NOMO-1 (cell line): Measurements from ENCODE around the gene SLC35C1.
A peak's percentile ranks its signal among the peaks of the same experiment; 100 is the strongest.
"Not testable (repeated sequence)": the region's sequence is repeated elsewhere in the genome, so short reads cannot be mapped to it uniquely, and the experiment has no call there.

Experiments used
- DNase-seq, 2 experiments: peaks; one replicate each; lab custom pipeline; 2025; ENCODE audit not compliant: unreplicated experiment in 2 of 2; lab: John Stamatoyannopoulos, UW

Gene SLC35C1

GRCh38 chr11:45809456-45810395 lies 4.8 kb downstream of the SLC35C1 start:
- no peak for DNase-seq

GRCh38 chr11:45810431-45811108 lies 5.6 kb downstream of the SLC35C1 start:
- no peak for DNase-seq

DNA sequence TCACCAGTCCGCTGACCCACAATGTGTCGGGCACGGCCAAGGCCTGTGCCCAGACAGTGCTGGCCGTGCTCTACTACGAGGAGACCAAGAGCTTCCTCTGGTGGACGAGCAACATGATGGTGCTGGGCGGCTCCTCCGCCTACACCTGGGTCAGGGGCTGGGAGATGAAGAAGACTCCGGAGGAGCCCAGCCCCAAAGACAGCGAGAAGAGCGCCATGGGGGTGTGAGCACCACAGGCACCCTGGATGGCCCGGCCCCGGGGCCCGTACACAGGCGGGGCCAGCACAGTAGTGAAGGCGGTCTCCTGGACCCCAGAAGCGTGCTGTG lies 6.1 kb downstream of the SLC35C1 start:
- no peak for DNase-seq

GRCh38 chr11:45811571-45812290 lies 6.8 kb downstream of the SLC35C1 start:
- DNase-seq, result no peak

- DNase-seq, result no peak
Observed at GRCh38 chr11:45812581-45813548, 7.9 kb downstream of the SLC35C1 start.

- no peak for DNase-seq
Observed at GRCh38 chr11:45815747-45816146, 10.8 kb downstream of the SLC35C1 start.

- no peak for DNase-seq
Observed at GRCh38 chr11:45816614-45817013, 11.7 kb downstream of the SLC35C1 start.

GRCh38 chr11:45817191-45817590 lies 12.2 kb downstream of the SLC35C1 start:
- peak in 1 of 2 experiments; percentile 30 for DNase-seq

DNA sequence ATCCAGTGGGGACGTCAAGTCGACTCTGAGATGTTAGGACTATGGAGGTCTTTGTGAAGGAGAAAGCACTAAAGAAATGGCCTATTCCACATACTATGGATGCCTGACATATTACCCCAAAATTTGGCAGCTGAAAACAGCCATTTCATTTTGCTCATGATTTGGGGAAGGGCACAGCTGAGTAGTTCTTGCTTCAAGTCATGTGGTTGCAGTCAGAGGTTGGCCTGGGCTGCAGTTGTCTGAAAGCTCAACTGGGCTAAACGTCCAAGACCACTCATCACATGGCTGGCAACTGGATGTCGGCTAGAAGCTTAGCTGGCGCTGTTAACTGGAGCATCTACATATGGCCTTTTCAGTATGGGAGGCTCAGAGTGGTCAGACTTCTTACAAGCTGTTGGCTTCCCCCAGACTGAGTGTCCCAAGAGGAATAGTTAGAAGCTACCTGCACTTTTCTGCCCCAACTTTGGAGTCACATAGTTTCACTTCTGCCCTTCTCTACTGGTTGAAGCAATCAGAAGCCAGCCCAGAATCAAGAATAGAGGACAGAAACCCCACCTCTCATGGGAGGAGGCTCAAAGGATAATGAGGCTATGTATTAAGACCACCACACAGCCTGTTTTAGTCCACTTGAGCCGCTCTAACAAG lies 14.1 kb downstream of the SLC35C1 start:
- peak in 1 of 2 experiments; percentile 10 for DNase-seq

DNA sequence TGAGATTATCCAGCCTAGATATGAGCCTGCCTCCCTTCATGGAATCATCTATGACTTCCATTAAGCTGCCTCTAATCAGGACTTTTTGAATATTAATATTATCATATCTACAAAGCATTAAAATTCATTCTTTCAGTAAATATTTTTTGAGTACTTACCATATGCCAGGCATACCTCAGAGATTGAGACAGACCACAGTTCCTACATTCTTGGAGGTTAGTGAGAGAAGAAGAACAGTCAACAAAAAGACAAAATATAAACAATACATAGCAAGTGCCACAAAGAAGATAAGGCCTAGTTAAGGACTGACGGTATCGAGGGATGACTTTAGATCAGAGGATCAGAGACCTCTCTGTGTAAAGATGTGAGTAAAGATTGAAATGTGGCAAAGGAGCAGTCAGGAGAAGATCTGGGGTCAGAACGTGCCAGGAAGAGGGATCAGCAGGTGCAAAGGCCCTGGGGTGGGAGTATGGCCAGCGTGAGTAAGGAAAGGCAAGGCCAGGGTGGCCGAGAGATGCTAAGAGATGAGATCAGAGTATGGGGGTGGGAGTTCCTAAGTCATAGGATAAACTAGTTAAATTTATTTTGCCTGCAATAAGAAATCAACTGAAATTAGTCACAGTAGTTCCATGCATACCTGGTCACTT lies 15.4 kb downstream of the SLC35C1 start:
- DNase-seq, result no peak

DNA sequence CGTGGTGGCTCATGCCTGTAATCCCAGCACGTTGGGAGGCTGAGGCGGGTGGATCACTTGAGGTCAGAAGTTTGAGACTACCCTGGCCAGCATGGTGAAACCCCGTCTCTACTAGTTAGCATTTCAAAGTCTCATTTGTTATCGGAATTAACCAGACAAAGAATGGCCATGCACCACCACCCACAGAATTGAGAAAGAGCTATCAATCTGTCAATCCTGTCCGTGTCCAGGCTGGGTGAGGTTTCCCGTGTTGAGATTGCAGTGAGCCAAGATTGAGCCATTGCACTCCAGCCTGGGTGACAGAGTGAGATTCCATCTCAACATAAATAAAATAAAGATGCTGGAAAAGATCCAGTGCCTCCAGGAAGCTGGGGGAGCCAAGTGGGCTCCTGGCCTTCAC lies 21.5 kb downstream of the SLC35C1 start:
- DNase-seq, result peak; percentile 26 to 36

DNA sequence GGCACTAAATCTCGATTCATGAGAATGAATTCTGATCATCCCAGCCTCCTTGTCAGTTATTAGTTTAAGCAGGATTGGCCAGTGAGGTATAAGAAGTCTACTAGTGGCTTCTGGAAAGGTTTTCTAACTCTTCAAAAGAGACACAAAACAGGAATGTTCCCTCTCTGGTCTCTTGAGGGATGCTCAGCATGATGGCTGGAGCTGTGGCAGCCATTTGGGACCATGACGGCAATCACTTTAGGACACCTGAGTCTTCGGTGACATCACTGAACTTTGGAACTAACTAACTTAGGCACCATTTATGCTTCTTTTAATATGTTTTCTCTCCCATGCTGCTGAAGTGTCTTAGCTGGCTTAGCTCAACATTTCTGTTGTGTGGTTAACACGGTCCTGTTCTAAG lies 22.2 kb downstream of the SLC35C1 start:
- no peak for DNase-seq

DNA sequence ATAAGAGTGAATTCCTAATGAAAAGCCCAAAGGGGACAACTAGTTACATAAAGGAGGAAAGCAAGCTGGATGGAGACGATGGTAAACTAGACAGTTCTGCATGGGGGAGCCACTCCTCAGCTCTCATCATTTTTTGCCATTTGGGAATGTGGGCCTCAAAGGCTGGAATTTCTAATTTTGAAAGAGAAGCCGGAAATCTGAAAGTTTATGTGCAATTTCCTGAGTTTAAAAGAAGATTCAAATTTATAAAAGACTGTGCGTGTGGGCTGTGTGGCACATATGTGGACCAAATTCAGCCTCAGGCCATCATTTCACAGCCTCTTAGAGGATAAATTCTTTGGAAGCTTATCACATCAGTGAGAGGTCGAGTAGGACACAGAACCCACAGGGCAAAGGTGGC lies 24.0 kb downstream of the SLC35C1 start:
- DNase-seq, result no peak

DNA sequence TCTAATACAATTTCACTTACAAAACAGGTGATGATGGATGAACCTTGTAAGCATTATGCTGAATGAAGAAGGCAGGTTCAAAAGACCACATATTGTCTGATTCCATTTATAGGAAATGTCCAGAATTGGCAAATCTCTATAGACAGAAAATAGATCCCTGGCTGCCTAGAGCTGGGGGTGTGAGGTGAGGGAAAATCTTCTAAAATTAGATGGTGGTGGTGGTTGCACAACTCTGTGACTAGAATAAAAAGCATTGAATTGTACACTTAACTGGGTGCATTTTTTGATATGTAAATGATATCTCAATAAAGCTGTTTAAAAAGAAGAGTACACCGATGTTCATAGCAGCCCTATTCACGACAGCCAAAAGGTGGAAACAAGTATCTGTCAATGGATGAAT lies 25.6 kb downstream of the SLC35C1 start:
- no peak for DNase-seq

GRCh38 chr11:45832811-45833441 lies 28.0 kb downstream of the SLC35C1 start:
- no peak for DNase-seq

GRCh38 chr11:45833761-45834160 lies 28.8 kb downstream of the SLC35C1 start:
- DNase-seq, result no peak

GRCh38 chr11:45834298-45834756 lies 29.4 kb downstream of the SLC35C1 start:
- DNase-seq, result peak in 1 of 2 experiments; percentile 20

- no peak for DNase-seq
Observed at GRCh38 chr11:45839204-45839603, 34.3 kb downstream of the SLC35C1 start.

DNA sequence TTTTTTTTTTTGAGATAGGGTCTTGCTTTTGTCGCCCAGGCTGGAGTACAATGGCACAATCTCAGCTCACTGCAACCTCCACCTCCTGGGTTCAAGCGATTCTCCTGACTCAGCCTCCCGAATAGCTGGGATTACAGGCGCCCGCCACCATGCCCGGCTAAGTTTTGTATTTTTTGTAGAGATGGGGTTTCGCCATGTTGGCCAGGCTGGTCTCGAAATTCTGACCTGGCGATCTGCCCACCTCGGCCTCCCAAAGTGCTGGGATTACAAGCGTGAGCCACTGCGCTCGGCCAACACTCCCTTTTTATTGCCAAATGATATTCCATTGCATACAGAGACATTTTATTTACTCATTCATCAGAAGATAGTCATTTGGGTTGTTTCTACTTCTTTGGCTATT lies 35.3 kb downstream of the SLC35C1 start:
- DNase-seq, result not testable (repeated sequence)
